ENCODE data around the gene CFAP77. TPM values are rescaled to one million over a fixed set of nuclear protein-coding genes. Genes with fewer than 3 reads are reported as not detected.

Gene CFAP77
- total RNA-seq, 1 experiment from 2014 or later = not detected

- TF ChIP-seq CTCF (conservative IDR thresholded peaks at IDR 0.05; ENCODE audit: low read depth, low read length) (no peak), EZH2 (IDR thresholded peaks at IDR 0.05; ENCODE audit: borderline replicate concordance, low read depth, low read length, poor library complexity, severe bottlenecking) (no peak)
- H3K4me1 ChIP-seq (ENCODE audit: insufficient read depth, low read length, poor library complexity, severe bottlenecking) = peaks cover 3% of the 10 kb centered on the region
- CTCF ChIA-PET = interaction anchor here (0.5 to 0.6 kb wide), 3 partner anchors 9 to 533 kb away, joined by 3 to 8 read pairs (median 4); no protein-coding TSS in a partner anchor
- intact Hi-C loops (cut with micrococcal nuclease; ENCODE audit: unreplicated experiment) = loop anchor here (5.0 kb wide), 2 partner anchors 97 to 392 kb away; no protein-coding TSS in a partner anchor
- H3K4me3 ChIP-seq (ENCODE audit: low read depth, low read length, poor library complexity, severe bottlenecking) = peak overlapping the region; percentile 45
- H3K9me3 ChIP-seq (ENCODE audit: low read depth, low read length, poor library complexity, severe bottlenecking) = no peaks in the 10 kb centered on the region
- peaks cover 65% of the 10 kb centered on the region for H3K27me3 ChIP-seq (replicated peaks; ENCODE audit: insufficient read depth, low read depth, low read length, poor library complexity)
- POLR2A ChIA-PET (ENCODE audit: low non-redundant PET) = no interaction called here
- H3K27ac ChIP-seq (ENCODE audit: low read depth, low read length, poor library complexity, severe bottlenecking) = no peak overlapping the region
- no TSS peak for BruUV-seq (replicated peaks)
- H3K36me3 ChIP-seq (ENCODE audit: insufficient read depth, low read length, poor library complexity, severe bottlenecking) = no peaks in the 10 kb centered on the region
- DNase-seq (ENCODE audit: low spot score) = no peak
Measured at GRCh38 chr9:132410642-132411041, 631 bp downstream of the CFAP77 start.

- intact Hi-C loops (cut with micrococcal nuclease; ENCODE audit: unreplicated experiment) = loop anchor here (5.0 kb wide), 2 partner anchors 96 to 391 kb away; no protein-coding TSS in a partner anchor
- peak; percentile 34 for DNase-seq (ENCODE audit: low spot score)
- Histone ChIP-seq H3K4me3 (ENCODE audit: low read depth, low read length, poor library complexity, severe bottlenecking) (no peak overlapping the region), H3K36me3 (ENCODE audit: insufficient read depth, low read length, poor library complexity, severe bottlenecking) (no peaks in the 10 kb centered on the region), H3K4me1 (ENCODE audit: insufficient read depth, low read length, poor library complexity, severe bottlenecking) (no peaks in the 10 kb centered on the region), H3K27me3 (replicated peaks; ENCODE audit: insufficient read depth, low read depth, low read length, poor library complexity) (peaks cover 69% of the 10 kb centered on the region), H3K9me3 (ENCODE audit: low read depth, low read length, poor library complexity, severe bottlenecking) (no peaks in the 10 kb centered on the region), H3K27ac (ENCODE audit: low read depth, low read length, poor library complexity, severe bottlenecking) (no peak overlapping the region)
- CTCF ChIA-PET = no interaction called here
- POLR2A ChIA-PET (ENCODE audit: low non-redundant PET) = no interaction called here
- no TSS peak for BruUV-seq (replicated peaks)
- no peak for TF ChIP-seq EZH2 (IDR thresholded peaks at IDR 0.05; ENCODE audit: borderline replicate concordance, low read depth, low read length, poor library complexity, severe bottlenecking)
- peak; percentile 75 for TF ChIP-seq CTCF (conservative IDR thresholded peaks at IDR 0.05; ENCODE audit: low read depth, low read length)
Measured at GRCh38 chr9:132411091-132411508, 1.1 kb downstream of the CFAP77 start.

- no TSS peak for BruUV-seq (replicated peaks)
- ChIA-PET CTCF (interaction anchor here (0.6 to 0.7 kb wide), 2 partner anchors 9 to 164 kb away, joined by 3 to 4 read pairs; no protein-coding TSS in a partner anchor), POLR2A (ENCODE audit: low non-redundant PET) (no interaction called here)
- no peaks in the 10 kb centered on the region for H3K4me1 ChIP-seq (ENCODE audit: insufficient read depth, low read length, poor library complexity, severe bottlenecking)
- H3K27ac ChIP-seq (ENCODE audit: low read depth, low read length, poor library complexity, severe bottlenecking) = no peak overlapping the region
- peak; percentile 75 for TF ChIP-seq CTCF (conservative IDR thresholded peaks at IDR 0.05; ENCODE audit: low read depth, low read length)
- TF ChIP-seq EZH2 (IDR thresholded peaks at IDR 0.05; ENCODE audit: borderline replicate concordance, low read depth, low read length, poor library complexity, severe bottlenecking) = no peak
- H3K27me3 ChIP-seq (replicated peaks; ENCODE audit: insufficient read depth, low read depth, low read length, poor library complexity) = peaks cover 78% of the 10 kb centered on the region
- intact Hi-C loops (cut with micrococcal nuclease; ENCODE audit: unreplicated experiment) = loop anchor here (1.0 to 5.0 kb wide), 3 partner anchors 95 to 390 kb away; no protein-coding TSS in a partner anchor
- no peaks in the 10 kb centered on the region for H3K36me3 ChIP-seq (ENCODE audit: insufficient read depth, low read length, poor library complexity, severe bottlenecking)
- peak; percentile 46 for DNase-seq (ENCODE audit: low spot score)
- H3K9me3 ChIP-seq (ENCODE audit: low read depth, low read length, poor library complexity, severe bottlenecking) = no peaks in the 10 kb centered on the region
- H3K4me3 ChIP-seq (ENCODE audit: low read depth, low read length, poor library complexity, severe bottlenecking) = no peak overlapping the region
Measured at GRCh38 chr9:132412089-132412488, 2.1 kb downstream of the CFAP77 start.

Data from A673 (cell line).